ENCODE results near the gene SLC47A1. TPM values are rescaled to one million over a fixed set of nuclear protein-coding genes. Genes with fewer than 3 reads are reported as not detected.

The SLC47A1 gene
- total and polyA plus RNA-seq, 2 of the 13 experiments (the other 11 are each of a cell fraction or from before 2014, with no cell fraction given) = 42.1 to 67.5 TPM

DNA sequence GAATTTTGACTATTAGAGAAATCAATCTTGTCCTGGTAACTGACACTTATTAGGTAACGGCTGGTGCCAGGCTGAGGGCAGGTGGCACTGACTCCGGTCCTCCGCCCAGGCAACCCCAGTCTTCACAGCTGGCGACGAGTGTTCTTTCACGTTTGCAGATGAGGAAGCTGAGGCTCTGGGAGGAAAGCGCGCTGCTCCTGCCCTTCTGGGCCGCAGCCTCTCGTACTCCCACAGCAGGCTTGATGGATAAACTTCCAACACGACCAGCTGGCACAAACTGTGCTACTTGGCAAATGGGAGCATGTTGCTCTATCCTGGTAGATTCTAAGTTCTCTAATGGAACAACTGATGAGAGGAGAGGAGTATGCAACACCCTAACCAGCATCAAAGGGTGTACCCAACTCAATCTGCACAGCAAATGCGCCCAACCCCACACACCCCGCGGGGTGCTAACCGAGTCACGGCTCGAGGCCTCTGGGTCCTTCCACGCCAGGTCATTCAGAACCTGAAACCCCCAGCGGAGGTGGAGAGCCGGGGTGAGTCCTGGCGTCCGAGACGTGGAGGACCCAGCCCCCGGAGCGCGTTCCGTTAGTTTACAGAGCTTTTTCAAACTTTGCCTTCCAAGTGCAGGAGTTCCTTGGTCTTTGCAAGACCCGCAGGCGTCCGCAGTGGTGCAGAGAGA, 477 bp upstream of the SLC47A1 start:
- in situ Hi-C loops (cut with HindIII; ENCODE audit: extremely low pct_ligation_motif_present, low pct_unique_long_range_greater_than_20kb) = no loop called here
- BruUV-seq (replicated peaks) = no TSS peak
- Histone ChIP-seq H3K4me1 (ENCODE audit: insufficient read depth, low read length) (peaks cover 64% of the 10 kb centered on the region), H4K20me1 (ENCODE audit: insufficient read depth, low read length) (no peaks in the 10 kb centered on the region), H2AFZ (ENCODE audit: low read length) (no peak overlapping the region), H3K9me3 (ENCODE audit: low read length) (no peaks in the 10 kb centered on the region), H3K27me3 (ENCODE audit: control insufficient read depth in 1 of 2, insufficient read depth in 2 of 2, low read length in 2 of 2) (no peaks in the 10 kb centered on the region; a peak in 1 of 5 replicates), H3K4me2 (ENCODE audit: low read depth, low read length) (peak overlapping the region; percentile 87), H3K4me3 (replicated peaks in 1 of 3; ENCODE audit: insufficient read depth in 1 of 3, low read depth in 2 of 3, low read length in 3 of 3) (peak overlapping the region; percentile 90 to 94 (median 91)), H3K79me2 (ENCODE audit: insufficient read depth, low read length) (peaks cover 42% of the 10 kb centered on the region), H3K27ac (ENCODE audit: extremely low read length, insufficient read depth, low read length) (peak overlapping the region; percentile 94), H3K9ac (ENCODE audit: insufficient read depth, low read depth, low read length) (peak overlapping the region; percentile 90), H3K36me3 (replicated peaks in 1 of 2; ENCODE audit: control insufficient read depth in 1 of 2, insufficient read depth in 2 of 2, low read length in 2 of 2) (no peaks in the 10 kb centered on the region)
- FAIRE-seq = no peak
- intact Hi-C loops (cut with micrococcal nuclease; ENCODE audit: unreplicated experiment) = loop anchor here (1.0 kb wide), 1 partner anchor 18 kb away; no protein-coding TSS in a partner anchor
- no peak for DNase-seq (ENCODE audit: low spot score)
- POLR2A ChIA-PET = interaction anchor here (0.7 to 3.3 kb wide), 8 partner anchors 16 to 195 kb away, joined by 3 to 35 read pairs (median 6); partner anchors contain the start of gene ALDH3A2
- ATAC-seq = peak; percentile 34
- WGBS (ENCODE audit: low lambda C conversion rate) = 37% methylated on average over 10 of the region's 30 CpGs
- CTCF ChIA-PET (ENCODE audit: low intra/inter-chr PET ratio, low total read pairs) = no interaction called here
- TF ChIP-seq SMAD1 (CRISPR knock-in tag; IDR thresholded peaks at IDR 0.05; ENCODE audit: borderline replicate concordance, low read depth) = peak; percentile 28; the same call in 1 of the 2 replicates
- 0 out of 2 replicates have a peak, but pooled peaks have one; percentile 3 for TF ChIP-seq ZNF350 (CRISPR knock-in tag; IDR thresholded peaks at IDR 0.05; ENCODE audit: borderline replicate concordance, low read depth)
- TF ChIP-seq MIXL1 (CRISPR knock-in tag; IDR thresholded peaks at IDR 0.05) = 0 out of 2 replicates have a peak, but pooled peaks have one; percentile 1
- TF ChIP-seq HNF4A (CRISPR knock-in tag; IDR thresholded peaks at IDR 0.05) = peak; percentile 64
- TF ChIP-seq FOXK1 (CRISPR knock-in tag; IDR thresholded peaks at IDR 0.05; ENCODE audit: borderline replicate concordance, low read depth) = no peak
- TF ChIP-seq ZSCAN20 (CRISPR knock-in tag; IDR thresholded peaks at IDR 0.05; ENCODE audit: borderline replicate concordance) = no peak
- TF ChIP-seq, protein P1, sequence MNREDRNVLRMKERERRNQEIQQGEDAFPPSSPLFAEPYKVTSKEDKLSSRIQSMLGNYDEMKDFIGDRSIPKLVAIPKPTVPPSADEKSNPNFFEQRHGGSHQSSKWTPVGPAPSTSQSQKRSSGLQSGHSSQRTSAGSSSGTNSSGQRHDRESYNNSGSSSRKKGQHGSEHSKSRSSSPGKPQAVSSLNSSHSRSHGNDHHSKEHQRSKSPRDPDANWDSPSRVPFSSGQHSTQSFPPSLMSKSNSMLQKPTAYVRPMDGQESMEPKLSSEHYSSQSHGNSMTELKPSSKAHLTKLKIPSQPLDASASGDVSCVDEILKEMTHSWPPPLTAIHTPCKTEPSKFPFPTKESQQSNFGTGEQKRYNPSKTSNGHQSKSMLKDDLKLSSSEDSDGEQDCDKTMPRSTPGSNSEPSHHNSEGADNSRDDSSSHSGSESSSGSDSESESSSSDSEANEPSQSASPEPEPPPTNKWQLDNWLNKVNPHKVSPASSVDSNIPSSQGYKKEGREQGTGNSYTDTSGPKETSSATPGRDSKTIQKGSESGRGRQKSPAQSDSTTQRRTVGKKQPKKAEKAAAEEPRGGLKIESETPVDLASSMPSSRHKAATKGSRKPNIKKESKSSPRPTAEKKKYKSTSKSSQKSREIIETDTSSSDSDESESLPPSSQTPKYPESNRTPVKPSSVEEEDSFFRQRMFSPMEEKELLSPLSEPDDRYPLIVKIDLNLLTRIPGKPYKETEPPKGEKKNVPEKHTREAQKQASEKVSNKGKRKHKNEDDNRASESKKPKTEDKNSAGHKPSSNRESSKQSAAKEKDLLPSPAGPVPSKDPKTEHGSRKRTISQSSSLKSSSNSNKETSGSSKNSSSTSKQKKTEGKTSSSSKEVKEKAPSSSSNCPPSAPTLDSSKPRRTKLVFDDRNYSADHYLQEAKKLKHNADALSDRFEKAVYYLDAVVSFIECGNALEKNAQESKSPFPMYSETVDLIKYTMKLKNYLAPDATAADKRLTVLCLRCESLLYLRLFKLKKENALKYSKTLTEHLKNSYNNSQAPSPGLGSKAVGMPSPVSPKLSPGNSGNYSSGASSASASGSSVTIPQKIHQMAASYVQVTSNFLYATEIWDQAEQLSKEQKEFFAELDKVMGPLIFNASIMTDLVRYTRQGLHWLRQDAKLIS (CRISPR knock-in tag; IDR thresholded peaks at IDR 0.05) = 0 out of 2 replicates have a peak, but pooled peaks have one; percentile 15
- no peak for TF ChIP-seq ZNF562 (CRISPR knock-in tag; IDR thresholded peaks at IDR 0.05; ENCODE audit: borderline replicate concordance)
- TF ChIP-seq ZNF432 (CRISPR knock-in tag; IDR thresholded peaks at IDR 0.05; ENCODE audit: borderline replicate concordance) = no peak
- TF ChIP-seq MYC (CRISPR knock-in tag; IDR thresholded peaks at IDR 0.05; ENCODE audit: borderline replicate concordance) = peak; percentile 26; the same call in 1 of the 2 replicates
- TF ChIP-seq, protein P2, sequence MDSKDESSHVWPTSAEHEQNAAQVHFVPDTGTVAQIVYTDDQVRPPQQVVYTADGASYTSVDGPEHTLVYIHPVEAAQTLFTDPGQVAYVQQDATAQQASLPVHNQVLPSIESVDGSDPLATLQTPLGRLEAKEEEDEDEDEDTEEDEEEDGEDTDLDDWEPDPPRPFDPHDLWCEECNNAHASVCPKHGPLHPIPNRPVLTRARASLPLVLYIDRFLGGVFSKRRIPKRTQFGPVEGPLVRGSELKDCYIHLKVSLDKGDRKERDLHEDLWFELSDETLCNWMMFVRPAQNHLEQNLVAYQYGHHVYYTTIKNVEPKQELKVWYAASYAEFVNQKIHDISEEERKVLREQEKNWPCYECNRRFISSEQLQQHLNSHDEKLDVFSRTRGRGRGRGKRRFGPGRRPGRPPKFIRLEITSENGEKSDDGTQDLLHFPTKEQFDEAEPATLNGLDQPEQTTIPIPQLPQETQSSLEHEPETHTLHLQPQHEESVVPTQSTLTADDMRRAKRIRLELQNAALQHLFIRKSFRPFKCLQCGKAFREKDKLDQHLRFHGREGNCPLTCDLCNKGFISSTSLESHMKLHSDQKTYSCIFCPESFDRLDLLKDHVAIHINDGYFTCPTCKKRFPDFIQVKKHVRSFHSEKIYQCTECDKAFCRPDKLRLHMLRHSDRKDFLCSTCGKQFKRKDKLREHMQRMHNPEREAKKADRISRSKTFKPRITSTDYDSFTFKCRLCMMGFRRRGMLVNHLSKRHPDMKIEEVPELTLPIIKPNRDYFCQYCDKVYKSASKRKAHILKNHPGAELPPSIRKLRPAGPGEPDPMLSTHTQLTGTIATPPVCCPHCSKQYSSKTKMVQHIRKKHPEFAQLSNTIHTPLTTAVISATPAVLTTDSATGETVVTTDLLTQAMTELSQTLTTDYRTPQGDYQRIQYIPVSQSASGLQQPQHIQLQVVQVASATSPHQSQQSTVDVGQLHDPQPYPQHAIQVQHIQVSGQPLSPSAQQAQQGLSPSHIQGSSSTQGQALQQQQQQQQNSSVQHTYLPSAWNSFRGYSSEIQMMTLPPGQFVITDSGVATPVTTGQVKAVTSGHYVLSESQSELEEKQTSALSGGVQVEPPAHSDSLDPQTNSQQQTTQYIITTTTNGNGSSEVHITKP (CRISPR knock-in tag; IDR thresholded peaks at IDR 0.05; ENCODE audit: low read depth) = no peak; the same call in 1 of the 2 replicates
- TF ChIP-seq ZFYVE20 (CRISPR knock-in tag; IDR thresholded peaks at IDR 0.05; ENCODE audit: borderline replicate concordance, low read depth) = 0 out of 2 replicates have a peak, but pooled peaks have one; percentile 55
- TF ChIP-seq ZNF777 (CRISPR knock-in tag; IDR thresholded peaks at IDR 0.05) = 0 out of 2 replicates have a peak, but pooled peaks have one; percentile 8
- 0 out of 2 replicates have a peak, but pooled peaks have one; percentile 9 for TF ChIP-seq ZNF567 (CRISPR knock-in tag; IDR thresholded peaks at IDR 0.05; ENCODE audit: borderline replicate concordance)
- 0 out of 2 replicates have a peak, but pooled peaks have one; percentile 18 for TF ChIP-seq ZNF136 (CRISPR knock-in tag; IDR thresholded peaks at IDR 0.05; ENCODE audit: low read depth)
- TF ChIP-seq ZBTB38 (CRISPR knock-in tag; IDR thresholded peaks at IDR 0.05) = peak; percentile 94; the same call in 1 of the 2 replicates
